22Rv1 (cell line): ENCODE results near the gene GDPD4.

Experiments used
- H3K27ac ChIP-seq: fragments of 450-650 bp; 2 replicates; pipeline ENCODE4 v1.5.1; 2017
- CTCF ChIP-seq: fragments of 450-650 bp; IDR thresholded peaks from 2 replicates; pipeline ENCODE4 v1.5.1; 2017; ENCODE audit warnings: mild to moderate bottlenecking
- ZFX ChIP-seq: fragments of 450-650 bp; IDR thresholded peaks from 2 replicates; pipeline ENCODE4 v1.6.1; 2017; ENCODE audit warnings: antibody characterized with exemption, borderline replicate concordance

The GDPD4 gene

GRCh38 chr11:77176996-77177395, 124.5 kb downstream of the GDPD4 start:
- TF ChIP-seq ZFX, result no peak
- TF ChIP-seq CTCF, result no peak
- H3K27ac ChIP-seq, result no peak overlapping the region

GRCh38 chr11:77175869-77176539, 125.5 kb downstream of the GDPD4 start:
- H3K27ac ChIP-seq, result no peak overlapping the region
- TF ChIP-seq CTCF (no peak), ZFX (no peak)

- TF ChIP-seq CTCF, result no peak
- no peak for TF ChIP-seq ZFX
- H3K27ac ChIP-seq, result no peak overlapping the region
These were observed 126.3 kb downstream of the GDPD4 start for GRCh38 chr11:77175021-77175842.

GRCh38 chr11:77174559-77174958, 126.9 kb downstream of the GDPD4 start:
- TF ChIP-seq ZFX (no peak), CTCF (no peak)
- H3K27ac ChIP-seq, result no peak overlapping the region

- no peak overlapping the region for H3K27ac ChIP-seq
- no peak for TF ChIP-seq CTCF
- no peak for TF ChIP-seq ZFX
These were observed 128.0 kb downstream of the GDPD4 start for GRCh38 chr11:77173494-77173893.

GRCh38 chr11:77172666-77172982, 128.9 kb downstream of the GDPD4 start:
- TF ChIP-seq CTCF (no peak), ZFX (no peak)
- H3K27ac ChIP-seq, result no peak overlapping the region
